Measurements from ENCODE around the gene TMEM184A.

- TF ChIP-seq, protein P1, sequence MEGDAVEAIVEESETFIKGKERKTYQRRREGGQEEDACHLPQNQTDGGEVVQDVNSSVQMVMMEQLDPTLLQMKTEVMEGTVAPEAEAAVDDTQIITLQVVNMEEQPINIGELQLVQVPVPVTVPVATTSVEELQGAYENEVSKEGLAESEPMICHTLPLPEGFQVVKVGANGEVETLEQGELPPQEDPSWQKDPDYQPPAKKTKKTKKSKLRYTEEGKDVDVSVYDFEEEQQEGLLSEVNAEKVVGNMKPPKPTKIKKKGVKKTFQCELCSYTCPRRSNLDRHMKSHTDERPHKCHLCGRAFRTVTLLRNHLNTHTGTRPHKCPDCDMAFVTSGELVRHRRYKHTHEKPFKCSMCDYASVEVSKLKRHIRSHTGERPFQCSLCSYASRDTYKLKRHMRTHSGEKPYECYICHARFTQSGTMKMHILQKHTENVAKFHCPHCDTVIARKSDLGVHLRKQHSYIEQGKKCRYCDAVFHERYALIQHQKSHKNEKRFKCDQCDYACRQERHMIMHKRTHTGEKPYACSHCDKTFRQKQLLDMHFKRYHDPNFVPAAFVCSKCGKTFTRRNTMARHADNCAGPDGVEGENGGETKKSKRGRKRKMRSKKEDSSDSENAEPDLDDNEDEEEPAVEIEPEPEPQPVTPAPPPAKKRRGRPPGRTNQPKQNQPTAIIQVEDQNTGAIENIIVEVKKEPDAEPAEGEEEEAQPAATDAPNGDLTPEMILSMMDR (IDR thresholded peaks at IDR 0.05) = no peak
- no peak for TF ChIP-seq POLR2A (IDR thresholded peaks at IDR 0.05)
Measured at GRCh38 chr7:1586126-1586826, 30.3 kb upstream of the TMEM184A start.
